COLO829 (cell line): ENCODE measurements around the gene MFSD11.
"Not testable (repeated sequence)": the region's sequence is repeated elsewhere in the genome, so short reads cannot be mapped to it uniquely, and the experiment has no call there.

Source experiments
- DNase-seq: peaks from one replicate; pipeline ENCODE4 v3.0.0; 2012; ENCODE audit warnings: low spot score

MFSD11 gene

GRCh38 chr17:76709077-76709950 is 28.6 kb upstream of the MFSD11 start:
- no peak for DNase-seq

DNA sequence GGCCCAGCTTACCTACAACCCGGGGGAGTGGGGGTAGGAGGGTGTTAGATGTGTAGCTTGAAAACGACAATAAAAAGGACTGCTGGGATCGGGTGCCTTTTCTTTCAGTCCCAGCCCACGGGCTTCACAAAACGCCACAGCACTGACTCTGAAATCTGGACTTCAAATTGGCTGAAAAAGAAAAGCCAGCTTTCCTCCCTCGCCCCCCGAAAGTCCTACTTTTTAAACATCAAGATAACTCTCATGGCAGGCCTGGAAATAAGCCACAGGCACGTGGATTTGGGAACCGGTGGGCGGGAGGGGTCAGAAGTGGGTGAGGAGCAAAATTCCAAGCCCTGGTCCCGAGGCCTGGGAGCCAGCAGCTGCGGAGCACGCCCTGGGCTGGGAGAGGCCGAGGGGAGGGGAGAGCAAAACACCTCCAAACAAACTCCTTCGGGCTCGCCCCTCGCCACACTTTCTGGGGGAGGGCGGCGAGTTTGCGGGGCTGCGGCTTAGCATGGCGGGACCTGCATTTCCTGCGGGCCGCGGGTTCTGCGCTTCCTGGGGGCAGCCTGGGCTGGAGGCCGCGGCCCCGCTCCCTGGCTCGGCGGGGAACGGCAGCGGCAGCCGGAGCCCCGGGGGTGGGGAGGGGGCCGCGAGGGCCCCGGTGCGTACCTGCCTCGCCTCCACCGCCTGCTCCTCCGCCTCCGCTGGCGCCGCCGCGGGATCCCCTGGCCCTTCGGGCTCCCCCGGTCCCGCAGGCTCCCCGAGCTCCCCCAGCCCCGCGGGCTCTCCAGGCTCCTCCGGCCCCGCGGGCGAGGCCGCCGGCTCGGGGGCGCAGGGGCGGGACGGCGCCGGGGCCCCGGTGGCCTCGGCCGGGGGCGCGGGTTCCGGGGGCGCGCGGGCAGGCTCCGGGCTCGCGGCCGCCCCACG is 27.7 kb upstream of the MFSD11 start:
- DNase-seq, result not testable (repeated sequence)

GRCh38 chr17:76710863-76711611 is 26.9 kb upstream of the MFSD11 start, which contains the start of gene MXRA7:
Gene MXRA7 (minus strand): TSS chr17:76710965. CDS start chr17:76710946, 19 bp downstream.
- DNase-seq, result no peak

- not testable (repeated sequence) for DNase-seq
Measured at GRCh38 chr17:76712321-76712720, 25.6 kb upstream of the MFSD11 start.

DNA sequence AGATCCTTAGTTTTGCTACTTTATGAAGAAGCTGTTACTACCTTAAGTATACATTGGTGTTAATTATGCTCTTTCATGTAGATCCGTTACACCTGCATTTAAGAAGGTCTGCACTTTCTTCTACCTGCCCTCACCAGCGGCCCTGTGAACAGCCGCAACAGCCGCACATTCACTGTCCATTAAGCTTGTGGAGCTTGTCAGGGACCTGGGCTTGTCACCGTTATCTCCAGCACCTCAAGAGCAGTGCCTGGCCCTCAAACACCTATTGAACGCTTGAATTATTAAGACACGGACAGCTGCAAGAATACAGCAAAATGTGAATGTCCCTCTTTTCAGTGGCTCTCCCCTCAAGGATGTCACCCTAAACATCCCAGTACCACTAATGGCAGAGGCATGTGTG is 24.2 kb upstream of the MFSD11 start:
- DNase-seq, result no peak

GRCh38 chr17:76714336-76714735 is 23.6 kb upstream of the MFSD11 start:
- DNase-seq, result no peak

- DNase-seq, result no peak
Measured at GRCh38 chr17:76714822-76715495, 23.0 kb upstream of the MFSD11 start.

GRCh38 chr17:76715496-76715830 is 22.5 kb upstream of the MFSD11 start:
- no peak for DNase-seq

DNA sequence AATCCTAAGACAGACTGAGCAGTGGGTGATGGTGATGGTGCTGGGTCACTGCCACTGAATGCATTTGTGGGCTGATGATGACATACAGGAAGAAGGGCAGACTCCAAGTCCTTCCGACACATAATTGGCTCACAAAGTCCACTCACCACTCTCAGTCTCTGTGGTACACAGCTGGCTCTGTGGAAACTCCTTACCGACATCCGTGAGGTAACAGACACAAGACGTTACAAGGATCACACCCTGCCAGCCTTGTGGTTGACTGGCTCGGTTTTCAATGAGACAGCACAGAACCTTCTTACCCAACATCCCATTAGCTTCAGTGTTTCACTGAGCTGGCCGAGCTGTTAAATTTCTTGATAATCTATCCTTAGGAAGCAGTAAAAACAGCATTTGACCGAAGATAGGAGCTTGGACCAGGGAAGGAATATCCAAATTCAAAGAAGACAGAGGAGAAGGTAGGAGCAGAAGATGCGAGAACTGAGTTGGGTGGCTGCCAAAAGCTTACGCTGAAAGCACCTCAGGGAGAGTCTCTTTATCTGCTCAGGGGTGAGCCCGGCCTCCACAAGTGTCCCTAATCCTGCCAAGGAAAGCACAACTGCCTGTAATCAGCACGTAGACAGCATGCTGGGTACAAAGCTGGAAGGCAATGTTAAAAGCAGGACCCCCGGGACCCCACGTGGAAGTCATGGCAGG is 21.6 kb upstream of the MFSD11 start:
- DNase-seq, result no peak

- DNase-seq, result no peak
Measured at GRCh38 chr17:76716839-76717215, 21.1 kb upstream of the MFSD11 start.

DNA sequence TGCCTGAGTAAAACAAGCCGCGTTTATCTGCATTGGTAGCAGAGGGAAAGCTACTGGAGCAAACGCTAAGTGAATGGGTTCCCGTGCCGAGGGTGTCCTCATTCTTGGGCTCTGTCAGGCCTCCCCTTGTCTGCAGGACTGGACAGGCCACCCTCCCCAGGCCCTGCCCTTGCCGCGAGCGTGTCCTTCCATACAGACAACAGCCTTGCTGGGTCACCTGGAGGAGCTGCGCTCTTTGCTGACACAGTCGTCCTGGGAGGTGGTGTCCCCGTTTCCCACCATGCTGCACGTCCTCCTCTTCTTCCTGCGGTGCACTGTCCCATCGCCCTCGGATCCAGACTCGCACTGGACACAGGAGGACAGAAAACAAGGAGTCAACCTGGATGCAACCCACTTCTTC is 19.4 kb upstream of the MFSD11 start:
- DNase-seq, result no peak

GRCh38 chr17:76720211-76720610 is 17.7 kb upstream of the MFSD11 start:
- DNase-seq, result no peak

GRCh38 chr17:76720941-76721340 is 17.0 kb upstream of the MFSD11 start:
- no peak for DNase-seq

- DNase-seq, result no peak
Measured at GRCh38 chr17:76721463-76721862, 16.5 kb upstream of the MFSD11 start.

- no peak for DNase-seq
Measured at GRCh38 chr17:76722279-76722678, 15.6 kb upstream of the MFSD11 start.

- DNase-seq, result not testable (repeated sequence)
Measured at GRCh38 chr17:76722977-76723376, 14.9 kb upstream of the MFSD11 start.

- DNase-seq, result no peak
Measured at GRCh38 chr17:76723812-76724211, 14.1 kb upstream of the MFSD11 start.

DNA sequence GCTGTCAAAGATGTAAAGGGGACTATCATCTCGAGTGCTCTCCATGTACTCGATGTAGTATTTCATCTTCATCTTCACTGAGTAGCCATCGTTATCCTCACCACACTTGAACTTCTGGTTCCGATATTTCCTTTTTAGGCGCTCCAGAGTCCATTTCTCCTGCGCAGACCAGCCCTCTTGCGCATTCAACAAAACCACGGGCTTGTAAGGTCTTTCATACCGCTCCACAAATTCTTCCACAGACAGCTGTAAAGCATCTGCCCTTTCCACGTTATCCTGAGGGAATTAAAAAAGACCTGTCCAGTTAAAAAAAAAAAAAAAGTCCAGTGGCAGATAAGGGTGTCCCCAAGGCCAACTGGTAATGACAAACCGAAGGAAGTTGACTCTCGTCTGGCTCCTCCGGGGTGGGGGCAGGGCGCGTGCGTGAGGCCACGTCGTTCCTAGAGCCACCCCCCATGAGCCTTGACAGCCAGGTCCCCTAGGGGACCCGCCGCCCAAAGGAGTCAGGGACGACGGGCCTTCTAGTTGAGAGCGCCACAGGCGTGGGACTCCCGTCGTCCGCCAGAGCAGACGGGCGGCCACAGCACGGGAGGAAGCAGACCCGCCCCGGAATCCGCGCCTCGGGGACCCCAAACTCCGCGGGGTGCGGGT is 12.2 kb upstream of the MFSD11 start:
- no peak for DNase-seq

GRCh38 chr17:76726231-76726775 is 11.6 kb upstream of the MFSD11 start, which contains the start of gene JMJD6:
Gene JMJD6 (minus strand): TSS chr17:76726606. CDS start chr17:76726475, 131 bp downstream.
- peak; percentile 95 for DNase-seq
